B cell (primary cell): ENCODE results near the gene KLHL13. TPM values are rescaled to one million over a fixed set of nuclear protein-coding genes. Genes with fewer than 3 reads are reported as not detected.

Experiments
- ATAC-seq: fragments of 200-7000 bp; cut with Tn5 transposase; one replicate; pipeline ENCODE4 v1.10.0; 2021; ENCODE audit warnings: low read depth, mild to moderate bottlenecking, moderate number of reproducible peaks, moderate library complexity
- CTCF ChIA-PET: fragments of 350-600 bp; sonication (Branson Sonifier 250); formaldehyde crosslinking; loops from one replicate; lab custom pipeline; 2021; ENCODE audit warnings: antibody characterized with exemption, inconsistent platforms; lab: Charles Lee
- POLR2A ChIA-PET: fragments of 350-600 bp; sonication (Branson Sonifier 250); formaldehyde crosslinking; loops from one replicate; lab custom pipeline; 2021; ENCODE audit warnings: antibody characterized with exemption; lab: Charles Lee
- DNase-seq: peaks from one replicate; pipeline ENCODE4 v3.0.0; 2013
- H2AFZ ChIP-seq: 2 replicates; pipeline ENCODE4 v1.6.1; 2012; ENCODE audit warnings: mild to moderate bottlenecking, low read depth, low read length; ENCODE audit not compliant: insufficient read depth, poor library complexity, severe bottlenecking
- H3K27ac ChIP-seq, 2 donors: 1 replicate in 1 of 2; 2 replicates in 1 of 2; pipeline ENCODE4 v1.5.1; 2012 to 2013; ENCODE audit warnings: low read length in 2 of 2, mild to moderate bottlenecking in 2 of 2, moderate library complexity in 1 of 2
- H3K27me3 ChIP-seq, 4 experiments: fragments of 200-600 bp in 1 of 4; sonication (generic) in 1 of 4; replicated peaks in 1 of 4; 1 replicate in 2 of 4; 2 replicates in 2 of 4; pipeline versions ENCODE4 v1.6.1 to v1.7.0; 2013 to 2016; ENCODE audit warnings: low read length in 3 of 4, mild to moderate bottlenecking in 2 of 4, mixed read lengths in 1 of 4, moderate library complexity in 1 of 4; ENCODE audit not compliant: insufficient read depth in 4 of 4, control insufficient read depth in 3 of 4; ENCODE audit errors: control extremely low read depth in 1 of 4
- H3K36me3 ChIP-seq, 2 experiments: replicated peaks in 1 of 2; 1 replicate in 1 of 2; 2 replicates in 1 of 2; pipeline versions ENCODE4 v1.6.1 to v1.7.1; 2013; ENCODE audit warnings: low read length in 1 of 2; ENCODE audit not compliant: insufficient read depth in 2 of 2, control insufficient read depth in 1 of 2; ENCODE audit errors: control extremely low read depth in 1 of 2, extremely low read depth in 1 of 2
- H3K4me1 ChIP-seq, 2 donors: fragments of 200-600 bp in 1 of 2; sonication (generic) in 1 of 2; 1 replicate in 1 of 2; 2 replicates in 1 of 2; pipeline versions ENCODE4 v1.5.1 to v1.6.1; 2013 to 2017; ENCODE audit warnings: low read length in 2 of 2; ENCODE audit not compliant: control insufficient read depth in 2 of 2, insufficient read depth in 2 of 2
- H3K4me2 ChIP-seq: replicated peaks from 2 replicates; pipeline ENCODE3; 2012; ENCODE audit warnings: mild to moderate bottlenecking, low read depth, low read length; ENCODE audit not compliant: poor library complexity, severe bottlenecking
- H3K4me3 ChIP-seq, 5 experiments: fragments of 200-600 bp in 1 of 5; sonication (generic) in 1 of 5; 1 replicate in 3 of 5; 2 replicates in 2 of 5; pipeline versions ENCODE4 v1.5.1 to v1.7.0; 2011 to 2016; ENCODE audit warnings: low read length in 4 of 5, mild to moderate bottlenecking in 4 of 5, low read depth in 2 of 5, control low read depth in 1 of 5, moderate library complexity in 1 of 5; ENCODE audit not compliant: insufficient read depth in 1 of 5; ENCODE audit errors: control extremely low read depth in 1 of 5, extremely low read depth in 1 of 5
- H3K79me2 ChIP-seq: fragments of 200-600 bp; sonication (generic); one replicate; pipeline ENCODE4 v1.6.0; 2016; ENCODE audit warnings: low read length; ENCODE audit not compliant: control insufficient read depth, insufficient read depth
- H3K9ac ChIP-seq: fragments of 200-600 bp; sonication (generic); 2 replicates; pipeline ENCODE4 v1.6.1; 2017; ENCODE audit warnings: mild to moderate bottlenecking, low read length, moderate library complexity
- H3K9me3 ChIP-seq, 3 donors: one replicate each; pipeline versions ENCODE4 v1.6.1 to v1.7.1; 2013; ENCODE audit warnings: low read length in 2 of 3; ENCODE audit not compliant: control insufficient read depth in 2 of 3, insufficient read depth in 1 of 3; ENCODE audit errors: control extremely low read depth in 1 of 3
- H4K20me1 ChIP-seq: 2 replicates; pipeline ENCODE4 v1.6.0; 2012; ENCODE audit warnings: mild to moderate bottlenecking, low read length; ENCODE audit not compliant: insufficient read depth, control insufficient read depth, poor library complexity, severe bottlenecking
- H3K27ac Mint-ChIP-seq: one replicate; pipeline ENCODE4 v1.8.0; 2021; ENCODE audit warnings: mixed read lengths
- H3K27me3 Mint-ChIP-seq: one replicate; pipeline ENCODE4 v1.8.0; 2021; ENCODE audit warnings: mixed read lengths
- H3K4me1 Mint-ChIP-seq: one replicate; pipeline ENCODE4 v1.8.0; 2021; ENCODE audit warnings: mixed read lengths
- H3K4me3 Mint-ChIP-seq: one replicate; pipeline ENCODE4 v1.8.0; 2021; ENCODE audit warnings: mixed read lengths
- H3K9me3 Mint-ChIP-seq: one replicate; pipeline ENCODE4 v1.8.0; 2022; ENCODE audit warnings: mixed read lengths; ENCODE audit not compliant: insufficient read depth
- CTCF ChIP-seq: fragments of 200-600 bp; IDR thresholded peaks from one replicate; pipeline ENCODE4 v1.8.0; 2022; ENCODE audit warnings: antibody characterized with exemption, mild to moderate bottlenecking
- EZH2 ChIP-seq: IDR thresholded peaks from 2 replicates; pipeline ENCODE4 v1.6.1; 2012; ENCODE audit warnings: borderline replicate concordance, low read depth, mild to moderate bottlenecking, moderate library complexity, low read length; ENCODE audit not compliant: insufficient read depth, poor library complexity, severe bottlenecking
- WGBS: methylation state at CpG from one replicate; pipeline ENCODE4 v1.1.5; 2013; ENCODE audit warnings: missing lambda C conversion rate; ENCODE audit not compliant: insufficient coverage; 5-methylcytosine and 5-hydroxymethylcytosine counted together
- intact Hi-C: fragments of 100-400 bp; cut with micrococcal nuclease; formaldehyde crosslinking; loops from one replicate; pipeline ENCODE4 v1.10.0; 2022
- polyA plus RNA-seq: library from polyadenylated mRNA; depleted of rRNA; stranded (reverse); fragments of >200 nt; gene quantifications from 2 replicates; pipeline ENCODE4 v1.2.3, GENCODE V29; 2012
- total RNA-seq, 2 donors: library from RNA; stranded (reverse); fragments of 120-200 nt in 1 of 2; gene quantifications; 1 replicate in 1 of 2; 2 replicates in 1 of 2; pipeline versions ENCODE4 v1.2.3 to v1.2.4, GENCODE V29; 2013 to 2022

Gene KLHL13
- total and polyA plus RNA-seq, 2 donors (not counting 1 experiment from before 2014, with no cell fraction given), result 0.04 TPM; not detected in 1

- Histone ChIP-seq H3K4me1 (peaks cover 0 to 6% of the 10 kb centered on the region in 2 donors), H3K79me2 (no peaks in the 10 kb centered on the region), H2AFZ (no peak overlapping the region), H3K27me3 (peaks cover 0 to 2% (median 0%) of the 10 kb centered on the region in 4 experiments), H4K20me1 (no peaks in the 10 kb centered on the region), H3K27ac (no peak overlapping the region), H3K9me3 (no peaks in the 10 kb centered on the region), H3K4me3 (no peak overlapping the region), H3K9ac (no peak overlapping the region), H3K4me2 (no peak overlapping the region), H3K36me3 (no peaks in the 10 kb centered on the region)
- DNase-seq, result no peak
- Mint-ChIP-seq H3K27ac (no peak overlapping the region), H3K4me3 (peak overlapping the region; percentile 29), H3K4me1 (peaks cover 10% of the 10 kb centered on the region), H3K9me3 (no peaks in the 10 kb centered on the region), H3K27me3 (peaks cover 23% of the 10 kb centered on the region)
- TF ChIP-seq EZH2 (no peak), CTCF (no peak)
- intact Hi-C loops, result no loop called here
- no peak for ATAC-seq
- ChIA-PET CTCF (no interaction called here), POLR2A (no interaction called here)
- WGBS, result no CpG with 5 or more reads among the region's 2 CpGs
Observed at GRCh38 chrX:118117741-118118140, 1.1 kb upstream of the KLHL13 start.

DNA sequence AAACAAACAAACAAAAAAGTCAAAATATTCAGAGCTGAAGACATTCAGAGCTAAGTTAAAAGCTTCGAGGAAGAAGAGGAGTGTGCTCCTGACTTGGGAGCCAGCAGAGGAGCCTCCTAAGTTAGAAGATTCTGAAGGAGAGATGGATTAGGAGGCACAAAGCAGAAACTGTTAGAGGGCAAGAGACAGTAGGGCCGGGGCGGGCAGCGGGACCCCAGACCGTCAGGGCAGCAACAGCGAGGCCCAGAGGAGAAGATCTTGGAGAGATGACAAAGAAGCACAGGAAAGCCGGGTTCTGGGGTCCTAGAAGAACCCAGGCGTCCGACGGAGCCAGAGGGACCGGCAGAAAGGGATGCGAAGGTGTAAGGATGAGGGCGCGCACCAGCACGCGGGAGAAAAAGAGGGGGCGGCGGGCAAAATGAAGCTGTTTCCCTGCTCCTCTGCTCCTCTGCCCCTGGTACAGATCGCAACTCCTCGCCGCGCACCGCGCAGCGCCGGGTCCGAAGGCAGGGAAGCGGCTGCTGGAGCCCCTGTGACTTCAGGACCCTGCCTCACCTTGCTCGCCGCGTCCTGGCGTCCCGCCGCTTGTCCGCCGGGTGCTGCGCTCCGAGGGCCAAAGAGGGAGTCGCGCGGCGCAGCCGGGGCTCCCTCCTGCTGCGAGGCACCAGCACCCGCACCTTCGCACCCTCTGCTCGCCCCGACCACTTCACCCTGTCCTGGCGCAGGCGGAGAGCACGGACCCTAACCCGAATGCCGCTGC, 477 bp downstream of the KLHL13 start:
- TF ChIP-seq CTCF, result no peak
- H2AFZ ChIP-seq, result peak overlapping the region; percentile 30
- 6% methylated on average over 46 of the region's 53 CpGs for WGBS
- no peak overlapping the region for H3K27ac ChIP-seq
- intact Hi-C loops, result no loop called here
- ChIA-PET CTCF (no interaction called here), POLR2A (no interaction called here)
- Mint-ChIP-seq H3K27ac (no peak overlapping the region), H3K27me3 (peaks cover 22% of the 10 kb centered on the region), H3K4me3 (peak overlapping the region; percentile 80), H3K9me3 (no peaks in the 10 kb centered on the region), H3K4me1 (peaks cover 10% of the 10 kb centered on the region)
- ATAC-seq (no peak), DNase-seq (peak; percentile 3)
- no peaks in the 10 kb centered on the region for H3K36me3 ChIP-seq
- H3K79me2 ChIP-seq, result no peaks in the 10 kb centered on the region
- H3K27me3 ChIP-seq, result peaks cover 0 to 2% (median 0%) of the 10 kb centered on the region in 4 experiments
- H3K4me1 ChIP-seq, result peaks cover 0 to 6% of the 10 kb centered on the region in 2 donors
- peak overlapping the region in 3 of 5 experiments; percentile 13 to 38 (median 28) for H3K4me3 ChIP-seq
- no peaks in the 10 kb centered on the region for H4K20me1 ChIP-seq
- H3K9me3 ChIP-seq, result no peaks in the 10 kb centered on the region
- peak overlapping the region; percentile 54 for H3K4me2 ChIP-seq
- H3K9ac ChIP-seq, result peak overlapping the region; percentile 34
